Measurements from ENCODE around the gene ACADM. TPM values are rescaled to one million over a fixed set of nuclear protein-coding genes. Genes with fewer than 3 reads are reported as not detected.

Gene ACADM
- total and polyA plus RNA-seq, 2 of the 13 experiments (the other 11 are each of a cell fraction or from before 2014, with no cell fraction given), result 43.7 to 92.2 TPM

DNA sequence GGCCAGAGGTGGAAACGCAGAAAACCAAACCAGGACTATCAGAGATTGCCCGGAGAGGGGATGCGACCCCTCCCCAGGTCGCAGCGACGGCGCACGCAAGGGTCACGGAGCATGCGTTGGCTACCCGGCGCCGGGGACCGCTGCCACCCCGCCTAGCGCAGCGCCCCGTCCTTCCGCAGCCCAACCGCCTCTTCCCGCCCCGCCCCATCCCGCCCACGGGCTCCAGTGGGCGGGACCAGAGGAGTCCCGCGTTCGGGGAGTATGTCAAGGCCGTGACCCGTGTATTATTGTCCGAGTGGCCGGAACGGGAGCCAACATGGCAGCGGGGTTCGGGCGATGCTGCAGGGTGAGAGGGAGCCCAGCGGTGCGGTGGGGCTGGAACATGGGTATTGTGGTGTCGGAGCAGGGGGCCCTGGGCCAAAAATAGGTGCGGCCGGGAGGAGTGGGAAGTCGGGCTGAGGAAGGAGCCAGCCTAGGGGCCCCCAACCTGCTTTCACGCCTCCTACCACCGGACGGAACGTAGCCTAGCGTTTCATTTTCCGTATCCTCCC is at the start of gene ACADM (continued):
- 0 out of 2 replicates have a peak, but pooled peaks have one; percentile 50 for TF ChIP-seq ZNF709 (CRISPR knock-in tag; IDR thresholded peaks at IDR 0.05)
- TF ChIP-seq NFYB (CRISPR knock-in tag; IDR thresholded peaks at IDR 0.05), result peak; percentile 36; the same call in 1 of the 2 replicates
- 0 out of 2 replicates have a peak, but pooled peaks have one; percentile 61 for TF ChIP-seq ZNF737 (CRISPR knock-in tag; IDR thresholded peaks at IDR 0.05; ENCODE audit: borderline replicate concordance)
- peak; percentile 68 for TF ChIP-seq PHF21A (CRISPR knock-in tag; IDR thresholded peaks at IDR 0.05)
- TF ChIP-seq ZNF34 (CRISPR knock-in tag; IDR thresholded peaks at IDR 0.05; ENCODE audit: borderline replicate concordance), result no peak
- peak; percentile 44 for TF ChIP-seq HNRNPH1 (optimal IDR thresholded peaks at IDR 0.05; ENCODE audit: low read depth, low read length)
- TF ChIP-seq, protein P1, sequence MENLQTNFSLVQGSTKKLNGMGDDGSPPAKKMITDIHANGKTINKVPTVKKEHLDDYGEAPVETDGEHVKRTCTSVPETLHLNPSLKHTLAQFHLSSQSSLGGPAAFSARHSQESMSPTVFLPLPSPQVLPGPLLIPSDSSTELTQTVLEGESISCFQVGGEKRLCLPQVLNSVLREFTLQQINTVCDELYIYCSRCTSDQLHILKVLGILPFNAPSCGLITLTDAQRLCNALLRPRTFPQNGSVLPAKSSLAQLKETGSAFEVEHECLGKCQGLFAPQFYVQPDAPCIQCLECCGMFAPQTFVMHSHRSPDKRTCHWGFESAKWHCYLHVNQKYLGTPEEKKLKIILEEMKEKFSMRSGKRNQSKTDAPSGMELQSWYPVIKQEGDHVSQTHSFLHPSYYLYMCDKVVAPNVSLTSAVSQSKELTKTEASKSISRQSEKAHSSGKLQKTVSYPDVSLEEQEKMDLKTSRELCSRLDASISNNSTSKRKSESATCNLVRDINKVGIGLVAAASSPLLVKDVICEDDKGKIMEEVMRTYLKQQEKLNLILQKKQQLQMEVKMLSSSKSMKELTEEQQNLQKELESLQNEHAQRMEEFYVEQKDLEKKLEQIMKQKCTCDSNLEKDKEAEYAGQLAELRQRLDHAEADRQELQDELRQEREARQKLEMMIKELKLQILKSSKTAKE (CRISPR knock-in tag; IDR thresholded peaks at IDR 0.05; ENCODE audit: borderline replicate concordance), result peak; percentile 52; the same call in 1 of the 2 replicates
- TF ChIP-seq EED (CRISPR knock-in tag; IDR thresholded peaks at IDR 0.05), result no peak
- no peak for TF ChIP-seq CAMTA2 (CRISPR knock-in tag; IDR thresholded peaks at IDR 0.05; ENCODE audit: borderline replicate concordance)
- TF ChIP-seq, protein P2, sequence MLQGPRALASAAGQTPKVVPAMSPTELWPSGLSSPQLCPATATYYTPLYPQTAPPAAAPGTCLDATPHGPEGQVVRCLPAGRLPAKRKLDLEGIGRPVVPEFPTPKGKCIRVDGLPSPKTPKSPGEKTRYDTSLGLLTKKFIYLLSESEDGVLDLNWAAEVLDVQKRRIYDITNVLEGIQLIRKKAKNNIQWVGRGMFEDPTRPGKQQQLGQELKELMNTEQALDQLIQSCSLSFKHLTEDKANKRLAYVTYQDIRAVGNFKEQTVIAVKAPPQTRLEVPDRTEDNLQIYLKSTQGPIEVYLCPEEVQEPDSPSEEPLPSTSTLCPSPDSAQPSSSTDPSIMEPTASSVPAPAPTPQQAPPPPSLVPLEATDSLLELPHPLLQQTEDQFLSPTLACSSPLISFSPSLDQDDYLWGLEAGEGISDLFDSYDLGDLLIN (CRISPR knock-in tag; IDR thresholded peaks at IDR 0.05; ENCODE audit: borderline replicate concordance), result no peak; the same call in 1 of the 2 replicates
- TF ChIP-seq, protein P3, sequence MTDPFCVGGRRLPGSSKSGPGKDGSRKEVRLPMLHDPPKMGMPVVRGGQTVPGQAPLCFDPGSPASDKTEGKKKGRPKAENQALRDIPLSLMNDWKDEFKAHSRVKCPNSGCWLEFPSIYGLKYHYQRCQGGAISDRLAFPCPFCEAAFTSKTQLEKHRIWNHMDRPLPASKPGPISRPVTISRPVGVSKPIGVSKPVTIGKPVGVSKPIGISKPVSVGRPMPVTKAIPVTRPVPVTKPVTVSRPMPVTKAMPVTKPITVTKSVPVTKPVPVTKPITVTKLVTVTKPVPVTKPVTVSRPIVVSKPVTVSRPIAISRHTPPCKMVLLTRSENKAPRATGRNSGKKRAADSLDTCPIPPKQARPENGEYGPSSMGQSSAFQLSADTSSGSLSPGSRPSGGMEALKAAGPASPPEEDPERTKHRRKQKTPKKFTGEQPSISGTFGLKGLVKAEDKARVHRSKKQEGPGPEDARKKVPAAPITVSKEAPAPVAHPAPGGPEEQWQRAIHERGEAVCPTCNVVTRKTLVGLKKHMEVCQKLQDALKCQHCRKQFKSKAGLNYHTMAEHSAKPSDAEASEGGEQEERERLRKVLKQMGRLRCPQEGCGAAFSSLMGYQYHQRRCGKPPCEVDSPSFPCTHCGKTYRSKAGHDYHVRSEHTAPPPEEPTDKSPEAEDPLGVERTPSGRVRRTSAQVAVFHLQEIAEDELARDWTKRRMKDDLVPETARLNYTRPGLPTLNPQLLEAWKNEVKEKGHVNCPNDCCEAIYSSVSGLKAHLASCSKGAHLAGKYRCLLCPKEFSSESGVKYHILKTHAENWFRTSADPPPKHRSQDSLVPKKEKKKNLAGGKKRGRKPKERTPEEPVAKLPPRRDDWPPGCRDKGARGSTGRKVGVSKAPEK (CRISPR knock-in tag; IDR thresholded peaks at IDR 0.05; ENCODE audit: borderline replicate concordance), result no peak
- 0 out of 2 replicates have a peak, but pooled peaks have one; percentile 58 for TF ChIP-seq ZNF510 (CRISPR knock-in tag; IDR thresholded peaks at IDR 0.05; ENCODE audit: low read depth)
- no peak for TF ChIP-seq SCMH1 (CRISPR knock-in tag; IDR thresholded peaks at IDR 0.05; ENCODE audit: borderline replicate concordance)
- no peak for TF ChIP-seq ZFP41 (CRISPR knock-in tag; IDR thresholded peaks at IDR 0.05; ENCODE audit: borderline replicate concordance)
- TF ChIP-seq, protein P4, sequence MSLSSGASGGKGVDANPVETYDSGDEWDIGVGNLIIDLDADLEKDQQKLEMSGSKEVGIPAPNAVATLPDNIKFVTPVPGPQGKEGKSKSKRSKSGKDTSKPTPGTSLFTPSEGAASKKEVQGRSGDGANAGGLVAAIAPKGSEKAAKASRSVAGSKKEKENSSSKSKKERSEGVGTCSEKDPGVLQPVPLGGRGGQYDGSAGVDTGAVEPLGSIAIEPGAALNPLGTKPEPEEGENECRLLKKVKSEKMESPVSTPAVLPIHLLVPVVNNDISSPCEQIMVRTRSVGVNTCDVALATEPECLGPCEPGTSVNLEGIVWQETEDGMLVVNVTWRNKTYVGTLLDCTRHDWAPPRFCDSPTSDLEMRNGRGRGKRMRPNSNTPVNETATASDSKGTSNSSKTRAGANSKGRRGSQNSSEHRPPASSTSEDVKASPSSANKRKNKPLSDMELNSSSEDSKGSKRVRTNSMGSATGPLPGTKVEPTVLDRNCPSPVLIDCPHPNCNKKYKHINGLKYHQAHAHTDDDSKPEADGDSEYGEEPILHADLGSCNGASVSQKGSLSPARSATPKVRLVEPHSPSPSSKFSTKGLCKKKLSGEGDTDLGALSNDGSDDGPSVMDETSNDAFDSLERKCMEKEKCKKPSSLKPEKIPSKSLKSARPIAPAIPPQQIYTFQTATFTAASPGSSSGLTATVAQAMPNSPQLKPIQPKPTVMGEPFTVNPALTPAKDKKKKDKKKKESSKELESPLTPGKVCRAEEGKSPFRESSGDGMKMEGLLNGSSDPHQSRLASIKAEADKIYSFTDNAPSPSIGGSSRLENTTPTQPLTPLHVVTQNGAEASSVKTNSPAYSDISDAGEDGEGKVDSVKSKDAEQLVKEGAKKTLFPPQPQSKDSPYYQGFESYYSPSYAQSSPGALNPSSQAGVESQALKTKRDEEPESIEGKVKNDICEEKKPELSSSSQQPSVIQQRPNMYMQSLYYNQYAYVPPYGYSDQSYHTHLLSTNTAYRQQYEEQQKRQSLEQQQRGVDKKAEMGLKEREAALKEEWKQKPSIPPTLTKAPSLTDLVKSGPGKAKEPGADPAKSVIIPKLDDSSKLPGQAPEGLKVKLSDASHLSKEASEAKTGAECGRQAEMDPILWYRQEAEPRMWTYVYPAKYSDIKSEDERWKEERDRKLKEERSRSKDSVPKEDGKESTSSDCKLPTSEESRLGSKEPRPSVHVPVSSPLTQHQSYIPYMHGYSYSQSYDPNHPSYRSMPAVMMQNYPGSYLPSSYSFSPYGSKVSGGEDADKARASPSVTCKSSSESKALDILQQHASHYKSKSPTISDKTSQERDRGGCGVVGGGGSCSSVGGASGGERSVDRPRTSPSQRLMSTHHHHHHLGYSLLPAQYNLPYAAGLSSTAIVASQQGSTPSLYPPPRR (CRISPR knock-in tag; IDR thresholded peaks at IDR 0.05; ENCODE audit: borderline replicate concordance), result peak; percentile 73
- TF ChIP-seq CENPX (CRISPR knock-in tag; IDR thresholded peaks at IDR 0.05), result no peak
- TF ChIP-seq LCORL (IDR thresholded peaks at IDR 0.05), result no peak
- 0 out of 2 replicates have a peak, but pooled peaks have one; percentile 59 for TF ChIP-seq LCORL (CRISPR knock-in tag; IDR thresholded peaks at IDR 0.05)
